Muscle of leg (tissue), 16 donors: ENCODE results near the gene LRRC53. TPM values are rescaled to one million over a fixed set of nuclear protein-coding genes. Genes with fewer than 3 reads are reported as not detected.

Source experiments
- DNase-seq: peaks from one replicate; pipeline ENCODE4 v3.0.0; 2013
- H3K27ac ChIP-seq: one replicate; pipeline ENCODE4 v1.5.1; 2013; ENCODE audit warnings: mild to moderate bottlenecking, low read length, control low read depth
- H3K27me3 ChIP-seq: one replicate; pipeline ENCODE4 v1.6.1; 2013; ENCODE audit warnings: low read length; ENCODE audit not compliant: control insufficient read depth, insufficient read depth
- H3K36me3 ChIP-seq: one replicate; pipeline ENCODE4 v1.6.1; 2013; ENCODE audit warnings: low read length; ENCODE audit not compliant: control insufficient read depth, insufficient read depth
- H3K4me1 ChIP-seq: one replicate; pipeline ENCODE4 v1.6.1; 2013; ENCODE audit warnings: low read length; ENCODE audit not compliant: control insufficient read depth, insufficient read depth
- H3K4me3 ChIP-seq: one replicate; pipeline ENCODE4 v1.5.1; 2013; ENCODE audit warnings: low read length, control low read depth
- H3K9me3 ChIP-seq: replicated peaks from 2 replicates; pipeline ENCODE4 v1.6.1; 2013; ENCODE audit warnings: low read depth, low read length; ENCODE audit not compliant: control insufficient read depth
- WGBS: methylation state at CpG from one replicate; pipeline ENCODE4 v1.1.5; 2013; ENCODE audit warnings: missing lambda C conversion rate; ENCODE audit not compliant: insufficient coverage; 5-methylcytosine and 5-hydroxymethylcytosine counted together
- long read RNA-seq, 11 donors: transcript quantifications; one replicate each; lab custom pipeline, GENCODE V29; 2026
- polyA plus RNA-seq, 8 donors: library from polyadenylated mRNA; unstranded; fragments of 120-200 nt; gene quantifications; one replicate each; pipeline versions ENCODE4 v1.2.1 to v1.2.3, GENCODE V29; 2013; ENCODE audit warnings: inconsistent platforms in 1 of 8, low replicate concordance in 1 of 8; ENCODE audit not compliant: insufficient read length in 8 of 8, insufficient read depth in 1 of 8
- total RNA-seq: library from RNA; stranded (reverse); fragments of 120-200 nt; gene quantifications from one replicate; pipeline ENCODE4 v1.2.4, GENCODE V29; 2013

Gene LRRC53, protein sequence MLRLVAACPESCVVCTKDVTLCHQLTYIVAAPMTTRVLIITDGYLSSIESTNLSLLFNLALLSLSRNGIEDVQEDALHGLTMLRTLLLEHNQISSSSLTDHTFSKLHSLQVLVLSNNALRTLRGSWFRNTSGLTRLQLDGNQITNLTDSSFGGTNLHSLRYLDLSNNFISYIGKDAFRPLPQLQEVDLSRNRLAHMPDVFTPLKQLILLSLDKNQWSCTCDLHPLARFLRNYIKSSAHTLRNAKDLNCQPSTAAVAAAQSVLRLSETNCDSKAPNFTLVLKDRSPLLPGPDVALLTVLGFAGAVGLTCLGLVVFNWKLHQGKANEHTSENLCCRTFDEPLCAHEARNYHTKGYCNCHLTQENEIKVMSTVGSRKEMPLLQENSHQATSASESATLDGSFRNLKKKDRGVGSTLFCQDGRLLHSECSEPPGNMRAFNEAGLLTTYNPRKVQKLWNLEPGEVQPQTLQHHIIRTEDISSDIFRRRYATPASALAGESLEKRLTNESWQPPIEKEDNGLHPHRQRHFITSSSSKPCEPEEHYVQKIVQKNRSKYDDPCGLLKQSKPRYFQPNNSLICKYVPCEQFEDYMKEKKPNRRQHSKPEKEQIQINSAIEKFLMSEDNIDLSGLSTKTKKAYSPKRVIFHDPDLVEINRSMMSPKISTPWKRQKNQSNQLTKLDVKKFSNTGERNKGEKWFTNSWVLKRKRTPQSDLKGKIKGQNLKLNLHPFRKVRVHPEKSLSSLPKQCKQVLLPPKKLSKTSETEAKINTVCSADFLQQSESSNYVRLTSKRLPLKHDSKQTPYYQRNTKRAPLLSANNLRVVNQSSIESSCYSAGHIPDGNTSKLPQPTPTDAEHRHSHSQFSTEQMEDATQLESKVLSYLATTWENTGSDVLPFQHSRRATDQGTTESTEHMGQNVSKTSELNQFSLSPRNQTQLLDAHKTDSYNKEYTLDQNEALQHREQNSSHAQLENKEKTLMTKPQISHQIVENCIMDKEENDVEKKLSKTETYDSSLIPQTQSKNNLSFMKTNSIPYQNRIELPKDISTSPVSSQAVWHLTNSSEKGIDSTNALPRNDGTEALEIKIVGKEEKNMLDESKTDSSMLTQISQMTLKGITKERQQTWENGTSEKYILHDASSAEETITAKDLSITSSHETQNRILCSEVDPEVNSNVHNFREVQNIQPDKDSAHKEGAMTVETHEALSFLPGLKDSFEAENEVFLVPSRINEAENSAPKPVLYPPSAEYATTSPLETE
- total RNA-seq, result not detected
- polyA plus RNA-seq, result not detected
- long read RNA-seq, donor 1, result 0 reads
- long read RNA-seq, donor 2, result 0 reads
- long read RNA-seq, donor 3, result 0 reads
- long read RNA-seq, donor 4, result 0 reads
- long read RNA-seq, donor 5, result 0 reads
- long read RNA-seq, donor 6, result 0 reads
- long read RNA-seq, donor 7, result 0 reads
- long read RNA-seq, donor 8, result 0 reads
- long read RNA-seq, donor 9, result 0 reads
- long read RNA-seq, donor 10, result 0 reads
- long read RNA-seq, donor 11, result 0 reads

- H3K4me1 ChIP-seq, result no peaks in the 10 kb centered on the region
- no peak for DNase-seq
- H3K4me3 ChIP-seq, result no peak within 1 kb of the TSS
- 65% methylated on average over 2 of the region's 2 CpGs for WGBS
- no peak within 1 kb of the TSS for H3K27ac ChIP-seq
- H3K9me3 ChIP-seq, result no peaks in the 10 kb centered on the region
- no peaks in the 10 kb centered on the region for H3K36me3 ChIP-seq
- H3K27me3 ChIP-seq, result no peaks in the 10 kb centered on the region
Measured at GRCh38 chr1:74512170-74512915, at the start of gene LRRC53. TSS of gene LRRC53 (minus strand) at chr1:74512611. CDS start at chr1:74483349, 29,262 bp downstream.

DNA sequence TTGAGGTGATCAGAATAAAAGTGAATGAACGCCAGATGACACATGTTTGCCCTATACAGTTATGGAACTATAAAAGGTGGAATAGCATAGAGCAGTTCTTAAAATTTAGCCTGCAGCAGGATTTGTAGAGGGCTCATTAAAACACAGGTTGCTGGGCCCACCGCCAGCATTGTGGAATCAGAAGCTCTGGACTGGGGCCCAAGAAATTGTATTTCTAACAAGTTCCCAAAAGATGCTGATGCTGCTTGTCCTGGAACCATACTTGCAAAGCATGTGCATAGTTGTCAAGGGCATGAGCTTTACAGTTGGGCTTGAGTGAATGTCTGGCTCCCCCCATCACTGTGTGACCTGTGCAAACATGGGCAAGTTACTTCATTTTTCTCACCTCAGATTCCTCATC lies 37.5 kb upstream of the LRRC53 start:
- Histone ChIP-seq H3K4me3 (no peak overlapping the region), H3K9me3 (no peaks in the 10 kb centered on the region), H3K36me3 (no peaks in the 10 kb centered on the region), H3K27ac (no peak overlapping the region), H3K4me1 (no peaks in the 10 kb centered on the region), H3K27me3 (no peaks in the 10 kb centered on the region)
- DNase-seq, result no peak
- 74% methylated on average over 2 of the region's 2 CpGs for WGBS

DNA sequence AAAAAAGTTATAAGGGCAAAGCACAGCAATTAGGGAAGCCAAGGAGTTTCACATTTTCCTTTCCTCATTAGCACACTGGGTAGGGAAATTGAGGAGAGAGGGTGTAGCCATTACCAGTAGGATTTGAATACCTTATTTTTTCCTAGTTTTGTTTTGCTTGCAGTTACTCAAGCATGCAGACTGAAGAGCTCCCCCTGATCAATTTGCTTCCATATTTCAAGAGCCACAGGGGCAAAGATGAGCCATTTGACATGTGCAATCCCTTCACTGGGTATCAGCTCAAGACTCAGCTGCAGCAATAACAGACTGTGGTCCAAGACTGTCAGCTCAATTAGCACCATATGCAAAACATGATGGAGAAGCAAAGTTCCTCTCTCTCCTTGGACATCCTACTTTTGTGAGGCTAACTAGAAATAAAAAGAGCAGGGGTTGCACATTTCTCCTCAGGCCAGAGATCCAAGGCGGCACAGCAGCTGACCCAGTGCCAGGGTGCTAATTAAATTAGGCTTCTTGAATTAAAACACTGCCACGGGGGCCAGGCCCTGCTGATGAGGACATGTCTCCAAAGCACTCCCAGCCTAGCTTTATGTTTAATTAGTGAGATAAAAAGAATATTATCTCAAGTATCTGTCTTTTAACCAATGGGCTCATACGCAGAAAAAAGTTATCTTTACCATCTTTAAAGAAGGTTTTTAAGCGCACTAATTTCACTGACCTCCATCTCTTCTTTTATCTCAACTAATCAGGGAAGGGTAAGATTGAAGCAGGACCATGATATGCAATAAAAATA lies 36.7 kb upstream of the LRRC53 start:
- DNase-seq, result no peak
- Histone ChIP-seq H3K27ac (no peak overlapping the region), H3K36me3 (no peaks in the 10 kb centered on the region), H3K9me3 (no peaks in the 10 kb centered on the region), H3K27me3 (no peaks in the 10 kb centered on the region), H3K4me3 (no peak overlapping the region), H3K4me1 (no peaks in the 10 kb centered on the region)
- 60% methylated on average over 1 of the region's 4 CpGs for WGBS

GRCh38 chr1:74545821-74546220 lies 33.4 kb upstream of the LRRC53 start:
- no peaks in the 10 kb centered on the region for H3K9me3 ChIP-seq
- DNase-seq, result no peak
- WGBS, result no CpG with 5 or more reads among the region's 2 CpGs

GRCh38 chr1:74534241-74534640 lies 21.8 kb upstream of the LRRC53 start:
- no peaks in the 10 kb centered on the region for H3K9me3 ChIP-seq
- WGBS, result no CpG with 5 or more reads among the region's 3 CpGs
- H3K27ac ChIP-seq, result no peak overlapping the region
- H3K36me3 ChIP-seq, result no peaks in the 10 kb centered on the region
- peak; percentile 18 for DNase-seq
- no peaks in the 10 kb centered on the region for H3K4me1 ChIP-seq
- no peaks in the 10 kb centered on the region for H3K27me3 ChIP-seq
- no peak overlapping the region for H3K4me3 ChIP-seq

More at GRCh38 chr1:74545821-74546220, 33.4 kb upstream of the LRRC53 start:
- no peaks in the 10 kb centered on the region for H3K36me3 ChIP-seq
- H3K4me3 ChIP-seq, result no peak overlapping the region
- no peak overlapping the region for H3K27ac ChIP-seq
- H3K4me1 ChIP-seq, result no peaks in the 10 kb centered on the region
- no peaks in the 10 kb centered on the region for H3K27me3 ChIP-seq

DNA sequence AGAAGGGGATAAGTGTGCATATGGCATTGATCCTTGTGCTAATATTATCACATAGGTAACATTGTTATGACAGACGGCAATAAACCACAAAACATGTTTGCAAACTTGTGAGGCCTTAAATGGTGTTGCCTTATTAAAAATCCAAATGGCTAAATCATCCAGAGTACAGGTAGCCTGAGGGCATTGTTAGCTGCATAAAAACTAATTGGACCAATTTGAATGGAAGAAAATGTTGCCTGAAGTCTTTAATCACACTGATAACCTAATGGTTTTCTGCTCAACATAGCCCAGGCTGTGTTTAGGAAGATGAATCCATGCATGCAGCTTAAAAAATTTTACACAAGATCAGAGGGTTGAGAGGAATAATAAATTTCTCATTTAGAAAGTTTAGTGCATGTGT lies 19.4 kb upstream of the LRRC53 start:
- Histone ChIP-seq H3K27me3 (no peaks in the 10 kb centered on the region), H3K36me3 (no peaks in the 10 kb centered on the region), H3K9me3 (no peaks in the 10 kb centered on the region), H3K27ac (no peak overlapping the region), H3K4me3 (no peak overlapping the region), H3K4me1 (no peaks in the 10 kb centered on the region)
- DNase-seq, result no peak
- no CpG with 5 or more reads among the region's 1 CpG for WGBS

GRCh38 chr1:74530892-74531291 lies 18.5 kb upstream of the LRRC53 start:
- Histone ChIP-seq H3K4me3 (no peak overlapping the region), H3K9me3 (no peaks in the 10 kb centered on the region), H3K36me3 (no peaks in the 10 kb centered on the region), H3K27me3 (no peaks in the 10 kb centered on the region), H3K27ac (no peak overlapping the region), H3K4me1 (no peaks in the 10 kb centered on the region)
- peak; percentile 43 for DNase-seq

- no peaks in the 10 kb centered on the region for H3K36me3 ChIP-seq
- no peak for DNase-seq
- no peaks in the 10 kb centered on the region for H3K9me3 ChIP-seq
- no peak overlapping the region for H3K4me3 ChIP-seq
- 83% methylated on average over 4 of the region's 4 CpGs for WGBS
- no peaks in the 10 kb centered on the region for H3K27me3 ChIP-seq
- no peaks in the 10 kb centered on the region for H3K4me1 ChIP-seq
- H3K27ac ChIP-seq, result no peak overlapping the region
Measured at GRCh38 chr1:74528123-74528522, 15.7 kb upstream of the LRRC53 start.
